GM23338 (cell line): Measurements from ENCODE around the gene RCBTB2. TPM values are rescaled to one million over a fixed set of nuclear protein-coding genes. Genes with fewer than 3 reads are reported as not detected.

Experiments used
- ATAC-seq: fragments of 200-7000 bp; cut with Tn5 transposase; 3 replicates; pipeline ENCODE4 v1.9.1; 2020
- DNase-seq: peaks from one replicate; pipeline ENCODE4 v3.0.0-alpha.2; 2015; ENCODE audit warnings: low spot score
- H2AFZ ChIP-seq: fragments of 200-600 bp; sonication (generic); 2 replicates; pipeline ENCODE4 v1.8.0; 2016; ENCODE audit warnings: antibody characterized with exemption, mild to moderate bottlenecking, moderate library complexity
- H3F3A ChIP-seq: fragments of 200-600 bp; sonication (generic); replicated peaks from 2 replicates; pipeline ENCODE4 v1.8.0; 2017; ENCODE audit warnings: antibody characterized with exemption, mixed run types, low read depth
- H3K27ac ChIP-seq: fragments of 200-600 bp; sonication (generic); 2 replicates; pipeline ENCODE4 v1.6.1; 2016; ENCODE audit warnings: low read depth
- H3K27me3 ChIP-seq: fragments of 200-600 bp; sonication (generic); 2 replicates; pipeline ENCODE4 v1.8.0; 2016; ENCODE audit warnings: mild to moderate bottlenecking, mixed run types, moderate library complexity; ENCODE audit not compliant: insufficient read depth
- H3K36me3 ChIP-seq: fragments of 200-600 bp; sonication (generic); 2 replicates; pipeline ENCODE4 v1.8.0; 2016; ENCODE audit warnings: mild to moderate bottlenecking; ENCODE audit not compliant: insufficient read depth
- H3K4me1 ChIP-seq: fragments of 200-600 bp; sonication (generic); 2 replicates; pipeline ENCODE4 v1.8.0; 2016; ENCODE audit warnings: mild to moderate bottlenecking, moderate library complexity; ENCODE audit not compliant: insufficient read depth
- H3K4me2 ChIP-seq: fragments of 200-600 bp; sonication (generic); 2 replicates; pipeline ENCODE4 v1.7.1; 2017; ENCODE audit warnings: mixed run types
- H3K4me3 ChIP-seq: fragments of 200-600 bp; sonication (generic); 2 replicates; pipeline ENCODE4 v1.6.1; 2016; ENCODE audit warnings: mixed run types
- H3K79me2 ChIP-seq: fragments of 200-600 bp; sonication (generic); replicated peaks from 2 replicates; pipeline ENCODE4 v1.8.0; 2017; ENCODE audit warnings: mild to moderate bottlenecking; ENCODE audit not compliant: insufficient read depth
- H3K9me2 ChIP-seq: fragments of 200-600 bp; sonication (generic); 2 replicates; pipeline ENCODE4 v1.8.0; 2017; ENCODE audit not compliant: insufficient read depth
- H4K20me1 ChIP-seq: fragments of 200-600 bp; sonication (generic); replicated peaks from 2 replicates; pipeline ENCODE4 v1.8.0; 2017; ENCODE audit warnings: mild to moderate bottlenecking; ENCODE audit not compliant: insufficient read depth
- H3K27ac Mint-ChIP-seq: 2 replicates; pipeline ENCODE4 v1.8.0; 2020; ENCODE audit warnings: inconsistent platforms, mild to moderate bottlenecking, moderate library complexity, mixed read lengths
- H3K27me3 Mint-ChIP-seq: 3 replicates; pipeline ENCODE4 v1.8.0; 2022; ENCODE audit warnings: low read depth, mild to moderate bottlenecking, moderate library complexity, mixed read lengths, inconsistent platforms; ENCODE audit not compliant: insufficient read depth, poor library complexity
- H3K36me3 Mint-ChIP-seq: 3 replicates; pipeline ENCODE4 v1.8.0; 2021; ENCODE audit warnings: low read depth, mild to moderate bottlenecking, inconsistent platforms, moderate library complexity, mixed read lengths
- H3K4me1 Mint-ChIP-seq: 3 replicates; pipeline ENCODE4 v1.8.0; 2020; ENCODE audit warnings: mild to moderate bottlenecking, inconsistent platforms, mixed read lengths
- H3K4me3 Mint-ChIP-seq: 3 replicates; pipeline ENCODE4 v1.8.0; 2021; ENCODE audit warnings: moderate library complexity, mild to moderate bottlenecking, inconsistent platforms, mixed read lengths
- H3K9me3 Mint-ChIP-seq: 3 replicates; pipeline ENCODE4 v1.8.0; 2020; ENCODE audit warnings: moderate library complexity, mild to moderate bottlenecking, inconsistent platforms, mixed read lengths
- CREB1 ChIP-seq: fragments of 250-450 bp; sonication (Bioruptor Pico); IDR thresholded peaks from 2 replicates; pipeline ENCODE4 v1.5.0; 2020; ENCODE audit warnings: low read depth, mild to moderate bottlenecking, moderate library complexity
- EZH2 ChIP-seq: fragments of 200-600 bp; sonication (generic); IDR thresholded peaks from one replicate; pipeline ENCODE4 v1.8.0; 2017; ENCODE audit warnings: antibody characterized with exemption, mild to moderate bottlenecking, low read depth; ENCODE audit not compliant: unreplicated experiment
- EZH2phosphoT487 ChIP-seq: fragments of 200-600 bp; sonication (generic); IDR thresholded peaks from one replicate; pipeline ENCODE4 v1.8.1; 2018; ENCODE audit warnings: antibody characterized with exemption; ENCODE audit not compliant: unreplicated experiment
- JUNB ChIP-seq: IDR thresholded peaks from one replicate; pipeline ENCODE4 v1.6.1; 2016; ENCODE audit warnings: antibody characterized with exemption; ENCODE audit not compliant: unreplicated experiment
- NANOG ChIP-seq: IDR thresholded peaks from 2 replicates; pipeline ENCODE4 v1.6.1; 2016; ENCODE audit warnings: antibody characterized with exemption, borderline replicate concordance
- POLR2AphosphoS5 ChIP-seq: IDR thresholded peaks from 2 replicates; pipeline ENCODE4 v1.6.1; 2016; ENCODE audit warnings: antibody characterized with exemption, low read depth
- STAT1 ChIP-seq: IDR thresholded peaks from one replicate; pipeline ENCODE4 v1.6.1; 2016; ENCODE audit warnings: antibody characterized with exemption; ENCODE audit not compliant: unreplicated experiment
- ZNF114 ChIP-seq: fragments of 250-450 bp; sonication (Bioruptor Pico); IDR thresholded peaks from 2 replicates; pipeline ENCODE4 v1.5.0; 2020; ENCODE audit warnings: mild to moderate bottlenecking, moderate library complexity
- ZNF331 ChIP-seq: fragments of 250-450 bp; sonication (Bioruptor Pico); IDR thresholded peaks from 2 replicates; pipeline ENCODE4 v1.5.0; 2020; ENCODE audit warnings: low read depth, mild to moderate bottlenecking, moderate library complexity
- ZNF462 ChIP-seq: fragments of 250-450 bp; sonication (Bioruptor Pico); IDR thresholded peaks from 2 replicates; pipeline ENCODE4 v1.5.0; 2020; ENCODE audit warnings: mild to moderate bottlenecking, moderate library complexity
- polyA plus RNA-seq: library from polyadenylated mRNA; unstranded; fragments of >200 nt; fragmentation: Nextera tagmentation; extraction: Ambion mirVana; gene quantifications from 2 replicates; pipeline ENCODE4 v1.2.1, GENCODE V29; 2016
- total RNA-seq: library from RNA; depleted of rRNA; stranded (reverse); fragments of >200 nt; shearing (Covaris generic); gene quantifications from 2 replicates; pipeline ENCODE4 v1.2.3, GENCODE V29; 2014
- TF ChIP-seq, protein P1 (sequence below), 2 experiments: fragments of 200-600 bp in 1 of 2; sonication (generic) in 1 of 2; conservative IDR thresholded peaks; 2 replicates each; pipeline versions ENCODE4 v1.5.1 to v1.6.1; 2016 to 2017; ENCODE audit warnings: antibody characterized with exemption in 2 of 2, low read depth in 2 of 2, mild to moderate bottlenecking in 2 of 2, moderate library complexity in 1 of 2
- TF ChIP-seq, protein P2 (sequence below): IDR thresholded peaks from 2 replicates; pipeline ENCODE4 v1.6.1; 2016; ENCODE audit warnings: antibody characterized with exemption
- TF ChIP-seq, protein P3 (sequence below): IDR thresholded peaks from one replicate; pipeline ENCODE4 v1.6.1; 2018; ENCODE audit warnings: antibody characterized with exemption; ENCODE audit not compliant: unreplicated experiment

Gene RCBTB2
- total and polyA plus RNA-seq, 2 experiments from 2014 or later = 8.1 to 20.8 TPM

- Histone ChIP-seq H3K4me2 (no peak overlapping the region), H3K36me3 (no peaks in the 10 kb centered on the region), H3K4me1 (no peaks in the 10 kb centered on the region), H3F3A (no peaks in the 10 kb centered on the region), H2AFZ (no peak overlapping the region), H3K79me2 (no peaks in the 10 kb centered on the region), H3K9me2 (peaks cover 7% of the 10 kb centered on the region; the same call in 1 of the 2 replicates), H3K4me3 (no peak overlapping the region), H3K27ac (no peak overlapping the region), H3K27me3 (no peaks in the 10 kb centered on the region), H4K20me1 (0 out of 2 replicates have a peak, but pooled peaks cover 6% of the 10 kb centered on the region)
- no peak overlapping the region; the same call in 1 of the 2 replicates for H3K27ac Mint-ChIP-seq
- ATAC-seq = no peak
- no peaks in the 10 kb centered on the region for H3K4me1 Mint-ChIP-seq
- no peaks in the 10 kb centered on the region for H3K9me3 Mint-ChIP-seq
- no peak overlapping the region for H3K4me3 Mint-ChIP-seq
- peaks cover 3% of the 10 kb centered on the region; the same call in 1 of the 3 replicates for H3K36me3 Mint-ChIP-seq
- no peak for DNase-seq
- no peaks in the 10 kb centered on the region for H3K27me3 Mint-ChIP-seq
- TF ChIP-seq ZNF462 (CRISPR knock-in tag) (no peak), JUNB (no peak), CREB1 (no peak), ZNF331 (no peak), POLR2AphosphoS5 (no peak), EZH2phosphoT487 (no peak), NANOG (no peak), EZH2 (no peak), ZNF114 (CRISPR knock-in tag) (no peak), STAT1 (no peak)
- TF ChIP-seq, protein P1, sequence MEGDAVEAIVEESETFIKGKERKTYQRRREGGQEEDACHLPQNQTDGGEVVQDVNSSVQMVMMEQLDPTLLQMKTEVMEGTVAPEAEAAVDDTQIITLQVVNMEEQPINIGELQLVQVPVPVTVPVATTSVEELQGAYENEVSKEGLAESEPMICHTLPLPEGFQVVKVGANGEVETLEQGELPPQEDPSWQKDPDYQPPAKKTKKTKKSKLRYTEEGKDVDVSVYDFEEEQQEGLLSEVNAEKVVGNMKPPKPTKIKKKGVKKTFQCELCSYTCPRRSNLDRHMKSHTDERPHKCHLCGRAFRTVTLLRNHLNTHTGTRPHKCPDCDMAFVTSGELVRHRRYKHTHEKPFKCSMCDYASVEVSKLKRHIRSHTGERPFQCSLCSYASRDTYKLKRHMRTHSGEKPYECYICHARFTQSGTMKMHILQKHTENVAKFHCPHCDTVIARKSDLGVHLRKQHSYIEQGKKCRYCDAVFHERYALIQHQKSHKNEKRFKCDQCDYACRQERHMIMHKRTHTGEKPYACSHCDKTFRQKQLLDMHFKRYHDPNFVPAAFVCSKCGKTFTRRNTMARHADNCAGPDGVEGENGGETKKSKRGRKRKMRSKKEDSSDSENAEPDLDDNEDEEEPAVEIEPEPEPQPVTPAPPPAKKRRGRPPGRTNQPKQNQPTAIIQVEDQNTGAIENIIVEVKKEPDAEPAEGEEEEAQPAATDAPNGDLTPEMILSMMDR (conservative IDR thresholded peaks at IDR 0.05; ENCODE audit: low read depth in 2 of 2) = no peak
- TF ChIP-seq, protein P2, sequence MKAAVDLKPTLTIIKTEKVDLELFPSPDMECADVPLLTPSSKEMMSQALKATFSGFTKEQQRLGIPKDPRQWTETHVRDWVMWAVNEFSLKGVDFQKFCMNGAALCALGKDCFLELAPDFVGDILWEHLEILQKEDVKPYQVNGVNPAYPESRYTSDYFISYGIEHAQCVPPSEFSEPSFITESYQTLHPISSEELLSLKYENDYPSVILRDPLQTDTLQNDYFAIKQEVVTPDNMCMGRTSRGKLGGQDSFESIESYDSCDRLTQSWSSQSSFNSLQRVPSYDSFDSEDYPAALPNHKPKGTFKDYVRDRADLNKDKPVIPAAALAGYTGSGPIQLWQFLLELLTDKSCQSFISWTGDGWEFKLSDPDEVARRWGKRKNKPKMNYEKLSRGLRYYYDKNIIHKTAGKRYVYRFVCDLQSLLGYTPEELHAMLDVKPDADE = no peak
- TF ChIP-seq, protein P3, sequence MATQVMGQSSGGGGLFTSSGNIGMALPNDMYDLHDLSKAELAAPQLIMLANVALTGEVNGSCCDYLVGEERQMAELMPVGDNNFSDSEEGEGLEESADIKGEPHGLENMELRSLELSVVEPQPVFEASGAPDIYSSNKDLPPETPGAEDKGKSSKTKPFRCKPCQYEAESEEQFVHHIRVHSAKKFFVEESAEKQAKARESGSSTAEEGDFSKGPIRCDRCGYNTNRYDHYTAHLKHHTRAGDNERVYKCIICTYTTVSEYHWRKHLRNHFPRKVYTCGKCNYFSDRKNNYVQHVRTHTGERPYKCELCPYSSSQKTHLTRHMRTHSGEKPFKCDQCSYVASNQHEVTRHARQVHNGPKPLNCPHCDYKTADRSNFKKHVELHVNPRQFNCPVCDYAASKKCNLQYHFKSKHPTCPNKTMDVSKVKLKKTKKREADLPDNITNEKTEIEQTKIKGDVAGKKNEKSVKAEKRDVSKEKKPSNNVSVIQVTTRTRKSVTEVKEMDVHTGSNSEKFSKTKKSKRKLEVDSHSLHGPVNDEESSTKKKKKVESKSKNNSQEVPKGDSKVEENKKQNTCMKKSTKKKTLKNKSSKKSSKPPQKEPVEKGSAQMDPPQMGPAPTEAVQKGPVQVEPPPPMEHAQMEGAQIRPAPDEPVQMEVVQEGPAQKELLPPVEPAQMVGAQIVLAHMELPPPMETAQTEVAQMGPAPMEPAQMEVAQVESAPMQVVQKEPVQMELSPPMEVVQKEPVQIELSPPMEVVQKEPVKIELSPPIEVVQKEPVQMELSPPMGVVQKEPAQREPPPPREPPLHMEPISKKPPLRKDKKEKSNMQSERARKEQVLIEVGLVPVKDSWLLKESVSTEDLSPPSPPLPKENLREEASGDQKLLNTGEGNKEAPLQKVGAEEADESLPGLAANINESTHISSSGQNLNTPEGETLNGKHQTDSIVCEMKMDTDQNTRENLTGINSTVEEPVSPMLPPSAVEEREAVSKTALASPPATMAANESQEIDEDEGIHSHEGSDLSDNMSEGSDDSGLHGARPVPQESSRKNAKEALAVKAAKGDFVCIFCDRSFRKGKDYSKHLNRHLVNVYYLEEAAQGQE = no peak
These were observed 56.7 kb downstream of the RCBTB2 start for GRCh38 chr13:48476215-48476614.
